ENCODE results near the gene SULT1E1. TPM values are rescaled to one million over a fixed set of nuclear protein-coding genes. Genes with fewer than 3 reads are reported as not detected.

Gene SULT1E1
- total and polyA plus RNA-seq, 12 donors = 8.0 to 52.9 (median 16.7) TPM

DNA sequence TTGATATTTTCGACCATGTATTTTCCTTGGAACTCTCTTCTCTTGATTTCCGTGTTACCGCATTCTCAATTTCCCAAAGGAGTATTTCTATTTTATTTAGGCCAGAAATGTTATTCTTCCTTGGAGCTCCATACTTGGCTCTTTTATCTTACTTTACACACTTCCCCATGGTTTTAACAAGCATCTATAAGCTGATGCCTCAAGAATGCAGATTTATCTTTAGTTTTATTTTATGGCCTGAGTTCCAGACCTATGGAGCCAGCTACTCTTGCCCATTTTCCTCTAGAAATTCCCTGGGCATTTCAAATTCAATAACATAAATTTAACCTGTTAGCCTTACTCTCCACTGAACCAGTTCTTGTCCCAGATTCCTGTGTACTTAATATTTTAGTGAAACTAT, 43.7 kb downstream of the SULT1E1 start:
- Histone ChIP-seq H3K36me3 (replicated peaks in 1 of 2) (no peaks in the 10 kb centered on the region), H3K9me3 (replicated peaks in 1 of 3) (no peaks in the 10 kb centered on the region), H3K27ac (no peak overlapping the region), H3K4me3 (no peak overlapping the region), H3K4me1 (replicated peaks in 1 of 2) (no peaks in the 10 kb centered on the region), H3K27me3 (no peaks in the 10 kb centered on the region)
- no peak for DNase-seq
- 75 to 94% (median 78%) methylated on average over 3 of the region's 3 CpGs for WGBS, 4 donors
- intact Hi-C loops (cut with DNase I) = no loop called here
- no peak for TF ChIP-seq POLR2A (IDR thresholded peaks at IDR 0.05)
- TF ChIP-seq, protein P1, sequence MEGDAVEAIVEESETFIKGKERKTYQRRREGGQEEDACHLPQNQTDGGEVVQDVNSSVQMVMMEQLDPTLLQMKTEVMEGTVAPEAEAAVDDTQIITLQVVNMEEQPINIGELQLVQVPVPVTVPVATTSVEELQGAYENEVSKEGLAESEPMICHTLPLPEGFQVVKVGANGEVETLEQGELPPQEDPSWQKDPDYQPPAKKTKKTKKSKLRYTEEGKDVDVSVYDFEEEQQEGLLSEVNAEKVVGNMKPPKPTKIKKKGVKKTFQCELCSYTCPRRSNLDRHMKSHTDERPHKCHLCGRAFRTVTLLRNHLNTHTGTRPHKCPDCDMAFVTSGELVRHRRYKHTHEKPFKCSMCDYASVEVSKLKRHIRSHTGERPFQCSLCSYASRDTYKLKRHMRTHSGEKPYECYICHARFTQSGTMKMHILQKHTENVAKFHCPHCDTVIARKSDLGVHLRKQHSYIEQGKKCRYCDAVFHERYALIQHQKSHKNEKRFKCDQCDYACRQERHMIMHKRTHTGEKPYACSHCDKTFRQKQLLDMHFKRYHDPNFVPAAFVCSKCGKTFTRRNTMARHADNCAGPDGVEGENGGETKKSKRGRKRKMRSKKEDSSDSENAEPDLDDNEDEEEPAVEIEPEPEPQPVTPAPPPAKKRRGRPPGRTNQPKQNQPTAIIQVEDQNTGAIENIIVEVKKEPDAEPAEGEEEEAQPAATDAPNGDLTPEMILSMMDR (IDR thresholded peaks at IDR 0.05) = no peak

DNA sequence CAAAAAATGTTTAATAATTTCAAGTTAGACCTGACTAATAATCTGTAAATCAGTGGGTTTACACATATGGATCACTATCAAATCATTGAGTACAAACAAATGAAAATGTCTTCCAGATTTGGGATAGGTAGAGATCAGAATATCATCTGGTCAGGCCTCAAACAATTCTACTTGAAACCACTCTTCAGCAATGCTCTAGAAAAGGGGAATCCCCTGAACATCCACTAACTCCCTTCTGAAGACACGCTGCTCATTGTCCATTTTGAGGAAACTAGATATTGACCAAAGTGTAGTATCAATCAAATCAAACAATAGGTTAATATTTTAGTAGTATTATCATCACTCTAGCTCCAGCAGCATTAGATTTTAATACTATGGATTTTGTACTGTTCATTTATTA, 46.3 kb downstream of the SULT1E1 start:
- intact Hi-C loops (cut with DNase I) = no loop called here
- Histone ChIP-seq H3K27me3 (no peaks in the 10 kb centered on the region), H3K27ac (no peak overlapping the region), H3K4me3 (no peak overlapping the region), H3K4me1 (replicated peaks in 1 of 2) (no peaks in the 10 kb centered on the region), H3K9me3 (replicated peaks in 1 of 3) (no peaks in the 10 kb centered on the region), H3K36me3 (replicated peaks in 1 of 2) (no peaks in the 10 kb centered on the region)
- no peak for DNase-seq
- WGBS, 4 donors = 79 to 91% (median 85%) methylated on average over 1 of the region's 1 CpG
- TF ChIP-seq, protein P1 (IDR thresholded peaks at IDR 0.05) = no peak
- no peak for TF ChIP-seq POLR2A (IDR thresholded peaks at IDR 0.05)

DNA sequence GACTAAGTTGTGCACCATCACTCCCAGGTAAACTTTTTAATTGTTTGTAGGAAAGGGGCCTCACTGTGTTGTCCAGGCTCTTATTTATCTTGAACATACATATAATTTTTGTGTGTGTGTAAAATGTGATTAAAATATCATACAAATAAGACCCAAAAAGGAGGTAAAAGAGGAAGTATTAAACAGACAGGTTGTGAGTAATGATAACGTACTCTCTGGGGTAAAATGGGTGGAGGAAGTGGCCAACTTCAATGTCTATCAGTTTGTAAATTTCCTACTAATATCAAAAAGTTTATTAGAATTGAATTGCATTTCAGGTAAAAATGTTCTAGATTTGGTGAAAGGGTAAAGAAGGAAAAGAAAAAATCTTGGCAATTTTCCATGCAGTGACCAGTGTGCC, 48.8 kb downstream of the SULT1E1 start:
- TF ChIP-seq POLR2A (IDR thresholded peaks at IDR 0.05) = no peak
- TF ChIP-seq, protein P1 (IDR thresholded peaks at IDR 0.05) = no peak
- WGBS, 4 donors = 74 to 88% (median 82%) methylated on average over 1 of the region's 1 CpG
- Histone ChIP-seq H3K27me3 (no peaks in the 10 kb centered on the region), H3K36me3 (replicated peaks in 1 of 2) (no peaks in the 10 kb centered on the region), H3K27ac (no peak overlapping the region), H3K9me3 (replicated peaks in 1 of 3) (no peaks in the 10 kb centered on the region), H3K4me3 (no peak overlapping the region), H3K4me1 (replicated peaks in 1 of 2) (no peaks in the 10 kb centered on the region)
- no peak for DNase-seq
- intact Hi-C loops (cut with DNase I) = no loop called here

DNA sequence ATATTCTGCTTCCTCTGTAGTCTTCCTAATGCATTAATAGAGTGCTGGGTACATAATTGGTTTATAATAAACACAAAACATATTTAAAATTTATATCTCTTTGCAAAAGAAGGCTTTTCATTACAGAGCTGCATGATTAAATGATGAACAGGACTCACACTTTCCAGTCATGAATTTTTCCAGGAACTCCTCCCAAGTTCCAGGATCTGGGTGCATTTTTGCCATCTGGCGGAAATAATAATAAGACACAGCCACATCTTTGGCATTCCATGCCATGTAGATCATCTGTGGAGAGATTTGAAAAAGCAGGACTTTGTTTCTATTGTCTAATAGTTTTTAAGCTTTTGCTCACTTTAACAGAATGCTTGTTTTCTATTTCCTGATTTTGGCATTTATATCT, 59.3 kb downstream of the SULT1E1 start:
- Histone ChIP-seq H3K4me3 (no peak overlapping the region), H3K27ac (no peak overlapping the region), H3K27me3 (no peaks in the 10 kb centered on the region), H3K36me3 (replicated peaks in 1 of 2) (no peaks in the 10 kb centered on the region), H3K9me3 (replicated peaks in 1 of 3) (no peaks in the 10 kb centered on the region), H3K4me1 (replicated peaks in 1 of 2) (no peaks in the 10 kb centered on the region)
- DNase-seq = no peak
- TF ChIP-seq POLR2A (IDR thresholded peaks at IDR 0.05) = no peak
- TF ChIP-seq, protein P1 (IDR thresholded peaks at IDR 0.05) = no peak
- intact Hi-C loops (cut with DNase I) = no loop called here
- WGBS, 4 donors = 85 to 100% (median 88%) methylated on average over 1 of the region's 1 CpG

All from adrenal gland (tissue), 12 donors.